Brain microvascular endothelial cell (primary cell): ENCODE measurements around the gene MAPK1IP1L.

ENCODE experiments used
- DNase-seq: peaks from one replicate; pipeline ENCODE4 v3.0.0-alpha.2; 2020
- H3K27ac ChIP-seq: fragments of 250-450 bp; sonication (Bioruptor Pico); 2 replicates; pipeline ENCODE4 v1.5.1; 2020; ENCODE audit warnings: mild to moderate bottlenecking, moderate library complexity
- H3K27me3 ChIP-seq: fragments of 250-450 bp; sonication (Bioruptor Pico); replicated peaks from 2 replicates; pipeline ENCODE4 v1.5.1; 2020; ENCODE audit warnings: mild to moderate bottlenecking
- H3K36me3 ChIP-seq: fragments of 250-450 bp; sonication (Bioruptor Pico); replicated peaks from 2 replicates; pipeline ENCODE4 v1.5.1; 2020; ENCODE audit warnings: mild to moderate bottlenecking
- H3K4me3 ChIP-seq: 2 replicates; pipeline ENCODE4 v1.5.1; 2011; ENCODE audit warnings: low read depth, mild to moderate bottlenecking, control low read depth, low read length, moderate library complexity
- CTCF ChIP-seq: IDR thresholded peaks from 2 replicates; pipeline ENCODE4 v1.5.1; 2011; ENCODE audit warnings: low read depth, mild to moderate bottlenecking, moderate library complexity, low read length, control low read depth, inconsistent platforms; ENCODE audit errors: missing control alignments
- in situ Hi-C: cut with HindIII; loops from 2 replicates; pipeline ENCODE4 v1.10.0; 2017; ENCODE audit warnings: low sequenced_read_pairs, low pct_ligation_motif_present

Gene MAPK1IP1L

GRCh38 chr14:55052269-55052930 lies 953 bp downstream of the MAPK1IP1L start:
- TF ChIP-seq CTCF = no peak
- H3K36me3 ChIP-seq = peaks cover 8% of the 10 kb centered on the region
- no peak for DNase-seq
- in situ Hi-C loops = no loop called here
- no peaks in the 10 kb centered on the region for H3K27me3 ChIP-seq
- peak overlapping the region; percentile 98 for H3K4me3 ChIP-seq
- H3K27ac ChIP-seq = peak overlapping the region; percentile 100

GRCh38 chr14:55053018-55053417 lies 1.6 kb downstream of the MAPK1IP1L start:
- peaks cover 8% of the 10 kb centered on the region for H3K36me3 ChIP-seq
- DNase-seq = no peak
- in situ Hi-C loops = no loop called here
- no peak for TF ChIP-seq CTCF
- H3K4me3 ChIP-seq = peak overlapping the region; percentile 98
- no peaks in the 10 kb centered on the region for H3K27me3 ChIP-seq
- peak overlapping the region; percentile 100 for H3K27ac ChIP-seq

GRCh38 chr14:55053500-55053899 lies 2.1 kb downstream of the MAPK1IP1L start:
- Histone ChIP-seq H3K36me3 (peaks cover 12% of the 10 kb centered on the region), H3K4me3 (no peak overlapping the region), H3K27ac (no peak overlapping the region), H3K27me3 (no peaks in the 10 kb centered on the region)
- in situ Hi-C loops = no loop called here
- TF ChIP-seq CTCF = no peak
- no peak for DNase-seq

GRCh38 chr14:55054098-55054497 lies 2.7 kb downstream of the MAPK1IP1L start:
- in situ Hi-C loops = no loop called here
- peaks cover 12% of the 10 kb centered on the region for H3K36me3 ChIP-seq
- DNase-seq = no peak
- H3K4me3 ChIP-seq = no peak overlapping the region
- H3K27ac ChIP-seq = no peak overlapping the region
- no peak for TF ChIP-seq CTCF
- no peaks in the 10 kb centered on the region for H3K27me3 ChIP-seq

- H3K36me3 ChIP-seq = peaks cover 18% of the 10 kb centered on the region
- no peak for DNase-seq
- in situ Hi-C loops = no loop called here
- no peak overlapping the region for H3K4me3 ChIP-seq
- H3K27ac ChIP-seq = no peak overlapping the region
- no peak for TF ChIP-seq CTCF
- H3K27me3 ChIP-seq = no peaks in the 10 kb centered on the region
Measured at GRCh38 chr14:55057919-55058318, 6.5 kb downstream of the MAPK1IP1L start.

- Histone ChIP-seq H3K27me3 (no peaks in the 10 kb centered on the region), H3K27ac (no peak overlapping the region), H3K36me3 (peaks cover 24% of the 10 kb centered on the region), H3K4me3 (no peak overlapping the region)
- DNase-seq = no peak
- in situ Hi-C loops = no loop called here
- no peak for TF ChIP-seq CTCF
Measured at GRCh38 chr14:55059333-55059732, 7.9 kb downstream of the MAPK1IP1L start.
